GM23338 (cell line): ENCODE results near the gene ATOH7.

Experiments
- CREB1 ChIP-seq: fragments of 250-450 bp; sonication (Bioruptor Pico); IDR thresholded peaks from 2 replicates; pipeline ENCODE4 v1.5.0; 2020; ENCODE audit warnings: low read depth, mild to moderate bottlenecking, moderate library complexity
- CTCF ChIP-seq, 2 experiments: fragments of 200-600 bp in 1 of 2; sonication (generic) in 1 of 2; conservative IDR thresholded peaks; 2 replicates each; pipeline versions ENCODE4 v1.5.1 to v1.6.1; 2016 to 2017; ENCODE audit warnings: antibody characterized with exemption in 2 of 2, low read depth in 2 of 2, mild to moderate bottlenecking in 2 of 2, moderate library complexity in 1 of 2
- ETS1 ChIP-seq: IDR thresholded peaks from 2 replicates; pipeline ENCODE4 v1.6.1; 2016; ENCODE audit warnings: antibody characterized with exemption
- EZH2 ChIP-seq: fragments of 200-600 bp; sonication (generic); IDR thresholded peaks from one replicate; pipeline ENCODE4 v1.8.0; 2017; ENCODE audit warnings: antibody characterized with exemption, mild to moderate bottlenecking, low read depth; ENCODE audit not compliant: unreplicated experiment
- EZH2phosphoT487 ChIP-seq: fragments of 200-600 bp; sonication (generic); IDR thresholded peaks from one replicate; pipeline ENCODE4 v1.8.1; 2018; ENCODE audit warnings: antibody characterized with exemption; ENCODE audit not compliant: unreplicated experiment
- JUNB ChIP-seq: IDR thresholded peaks from one replicate; pipeline ENCODE4 v1.6.1; 2016; ENCODE audit warnings: antibody characterized with exemption; ENCODE audit not compliant: unreplicated experiment
- NANOG ChIP-seq: IDR thresholded peaks from 2 replicates; pipeline ENCODE4 v1.6.1; 2016; ENCODE audit warnings: antibody characterized with exemption, borderline replicate concordance
- POLR2AphosphoS5 ChIP-seq: IDR thresholded peaks from 2 replicates; pipeline ENCODE4 v1.6.1; 2016; ENCODE audit warnings: antibody characterized with exemption, low read depth
- STAT1 ChIP-seq: IDR thresholded peaks from one replicate; pipeline ENCODE4 v1.6.1; 2016; ENCODE audit warnings: antibody characterized with exemption; ENCODE audit not compliant: unreplicated experiment
- ZNF462 ChIP-seq: fragments of 250-450 bp; sonication (Bioruptor Pico); IDR thresholded peaks from 2 replicates; pipeline ENCODE4 v1.5.0; 2020; ENCODE audit warnings: mild to moderate bottlenecking, moderate library complexity
- TF ChIP-seq, protein P1 (sequence below): IDR thresholded peaks from one replicate; pipeline ENCODE4 v1.6.1; 2018; ENCODE audit warnings: antibody characterized with exemption; ENCODE audit not compliant: unreplicated experiment

GRCh38 chr10:68261132-68261856, 29.4 kb upstream of the ATOH7 start:
- TF ChIP-seq, protein P1, sequence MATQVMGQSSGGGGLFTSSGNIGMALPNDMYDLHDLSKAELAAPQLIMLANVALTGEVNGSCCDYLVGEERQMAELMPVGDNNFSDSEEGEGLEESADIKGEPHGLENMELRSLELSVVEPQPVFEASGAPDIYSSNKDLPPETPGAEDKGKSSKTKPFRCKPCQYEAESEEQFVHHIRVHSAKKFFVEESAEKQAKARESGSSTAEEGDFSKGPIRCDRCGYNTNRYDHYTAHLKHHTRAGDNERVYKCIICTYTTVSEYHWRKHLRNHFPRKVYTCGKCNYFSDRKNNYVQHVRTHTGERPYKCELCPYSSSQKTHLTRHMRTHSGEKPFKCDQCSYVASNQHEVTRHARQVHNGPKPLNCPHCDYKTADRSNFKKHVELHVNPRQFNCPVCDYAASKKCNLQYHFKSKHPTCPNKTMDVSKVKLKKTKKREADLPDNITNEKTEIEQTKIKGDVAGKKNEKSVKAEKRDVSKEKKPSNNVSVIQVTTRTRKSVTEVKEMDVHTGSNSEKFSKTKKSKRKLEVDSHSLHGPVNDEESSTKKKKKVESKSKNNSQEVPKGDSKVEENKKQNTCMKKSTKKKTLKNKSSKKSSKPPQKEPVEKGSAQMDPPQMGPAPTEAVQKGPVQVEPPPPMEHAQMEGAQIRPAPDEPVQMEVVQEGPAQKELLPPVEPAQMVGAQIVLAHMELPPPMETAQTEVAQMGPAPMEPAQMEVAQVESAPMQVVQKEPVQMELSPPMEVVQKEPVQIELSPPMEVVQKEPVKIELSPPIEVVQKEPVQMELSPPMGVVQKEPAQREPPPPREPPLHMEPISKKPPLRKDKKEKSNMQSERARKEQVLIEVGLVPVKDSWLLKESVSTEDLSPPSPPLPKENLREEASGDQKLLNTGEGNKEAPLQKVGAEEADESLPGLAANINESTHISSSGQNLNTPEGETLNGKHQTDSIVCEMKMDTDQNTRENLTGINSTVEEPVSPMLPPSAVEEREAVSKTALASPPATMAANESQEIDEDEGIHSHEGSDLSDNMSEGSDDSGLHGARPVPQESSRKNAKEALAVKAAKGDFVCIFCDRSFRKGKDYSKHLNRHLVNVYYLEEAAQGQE = no peak
- TF ChIP-seq CTCF (conservative IDR thresholded peaks at IDR 0.05; ENCODE audit: low read depth in 2 of 2) = no peak
- TF ChIP-seq POLR2AphosphoS5 = no peak
- no peak for TF ChIP-seq CREB1 (CRISPR knock-in tag)
- no peak for TF ChIP-seq EZH2
- no peak for TF ChIP-seq ZNF462
- TF ChIP-seq EZH2phosphoT487 = no peak
- no peak for TF ChIP-seq NANOG
- TF ChIP-seq ETS1 = no peak
- TF ChIP-seq JUNB = no peak
- no peak for TF ChIP-seq STAT1
